ENCODE results near the gene TVP23C. TPM values are rescaled to one million over a fixed set of nuclear protein-coding genes. Genes with fewer than 3 reads are reported as not detected.
"Not testable (repeated sequence)": the region's sequence is repeated elsewhere in the genome, so short reads cannot be mapped to it uniquely, and the experiment has no call there.

Gene TVP23C
- total and polyA plus RNA-seq, 2 of the 8 experiments (the other 6 are each of a cell fraction or from before 2014, with no cell fraction given): 2.9 to 9.6 TPM

DNA sequence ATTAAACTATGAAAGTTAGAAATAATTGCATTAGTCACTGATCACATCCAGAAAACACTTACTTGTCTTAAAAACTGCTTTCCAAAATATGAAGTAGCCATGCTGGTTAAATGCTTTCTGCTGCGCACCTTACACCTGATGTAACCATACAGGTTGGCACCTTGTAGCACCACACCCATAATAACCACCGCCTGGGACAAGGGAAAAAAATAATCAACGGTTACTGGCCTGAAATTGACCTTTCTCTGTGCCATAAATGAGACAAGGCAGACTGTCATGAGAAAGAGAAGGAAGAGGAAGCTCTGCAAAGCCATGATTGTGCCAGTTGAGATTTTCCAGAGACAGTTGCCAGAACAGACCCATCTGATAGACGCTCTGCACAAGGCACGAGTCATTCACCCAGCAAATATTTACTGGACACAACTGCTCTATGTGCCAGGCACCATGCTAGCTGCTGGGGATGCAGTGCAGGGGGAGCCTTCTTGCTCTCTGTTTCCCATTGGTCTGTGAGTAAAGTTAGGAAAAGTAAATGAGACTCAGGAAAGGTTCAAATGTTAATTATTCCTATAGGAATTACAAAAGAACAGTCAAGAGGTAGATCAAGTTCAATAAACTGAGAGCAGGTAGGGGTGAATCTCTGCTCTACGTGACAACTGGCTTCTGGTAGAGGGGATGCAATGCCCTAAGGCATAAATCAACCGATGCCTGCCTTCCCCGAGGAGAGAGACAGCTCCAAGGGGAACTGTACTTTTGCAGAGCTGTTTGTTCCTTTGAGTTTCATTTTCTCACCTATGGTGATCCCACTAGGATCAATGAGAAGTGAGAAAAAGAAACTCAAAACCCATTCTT is 22.7 kb downstream of the TVP23C start:
- H4K20me1 ChIP-seq (replicated peaks in 1 of 2; ENCODE audit: control insufficient read depth in 1 of 2, insufficient read depth in 2 of 2, low read length in 2 of 2); H2BK20ac ChIP-seq (ENCODE audit: low read length); H3K4ac ChIP-seq (replicated peaks; ENCODE audit: insufficient read length, low read depth, low read length); POLR2A ChIA-PET (ENCODE audit: partially characterized antibody); H2BK15ac ChIP-seq (ENCODE audit: low read length); H4K91ac ChIP-seq (replicated peaks; ENCODE audit: insufficient read length, low read length); H3K79me1 ChIP-seq (ENCODE audit: low read depth, low read length); H3K27ac ChIP-seq (ENCODE audit: low read depth, low read length); H3K4me2 ChIP-seq (ENCODE audit: insufficient read depth in 1 of 2, low read depth in 2 of 2, low read length in 2 of 2); H3K9ac ChIP-seq (replicated peaks in 1 of 4; ENCODE audit: extremely low read depth in 1 of 4, low read depth in 3 of 4, low read length in 3 of 4); H2AFZ ChIP-seq (ENCODE audit: low read length); H2BK5ac ChIP-seq (ENCODE audit: low read depth, low read length); H3K27me3 ChIP-seq (replicated peaks in 1 of 4; ENCODE audit: control insufficient read depth in 3 of 4, extremely low read depth in 1 of 4, insufficient read depth in 3 of 4, low read length in 3 of 4); H3K23ac ChIP-seq (ENCODE audit: insufficient read length); H3K23me2 ChIP-seq (ENCODE audit: low read depth, low read length); DNase-seq (ENCODE audit: low read depth in 1 of 2, low spot score in 2 of 2); H4K8ac ChIP-seq (ENCODE audit: extremely low read depth, insufficient read depth, low read length); H3K9me3 ChIP-seq (ENCODE audit: insufficient read depth in 2 of 2, low read depth in 1 of 2, low read length in 1 of 2); H2BK120ac ChIP-seq (replicated peaks; ENCODE audit: low read depth, low read length); H3K79me2 ChIP-seq (ENCODE audit: control insufficient read depth in 1 of 2, insufficient read depth in 2 of 2, low read length in 2 of 2); H2BK12ac ChIP-seq (ENCODE audit: low read depth, low read length); H3K56ac ChIP-seq (replicated peaks; ENCODE audit: insufficient read length, low read depth, low read length); CTCF ChIA-PET (ENCODE audit: partially characterized antibody); H3K18ac ChIP-seq (ENCODE audit: extremely low read depth, low read length); H3K4me3 ChIP-seq (ENCODE audit: extremely low read depth in 1 of 4, insufficient read depth in 2 of 4, low read depth in 3 of 4, low read length in 4 of 4); H2AK5ac ChIP-seq (ENCODE audit: low read depth, low read length); H4K5ac ChIP-seq (ENCODE audit: insufficient read length, low read depth, low read length); H3K14ac ChIP-seq (ENCODE audit: insufficient read length); H3K4me1 ChIP-seq (replicated peaks in 1 of 4; ENCODE audit: control insufficient read depth in 3 of 4, insufficient read depth in 4 of 4, low read length in 3 of 4): not testable (repeated sequence)
- 79% methylated on average over 7 of the region's 8 CpGs; no CpG with 5 or more reads in 1 of the 2 experiments for WGBS, 2 experiments (ENCODE audit: extremely low coverage in 1 of 2, insufficient coverage in 1 of 2, insufficient read length in 1 of 2, insufficient replicate concordance in 2 of 2, low coverage in 1 of 2, low lambda C conversion rate in 2 of 2, missing lambda C conversion rate in 1 of 2)
- H3K36me3 ChIP-seq (ENCODE audit: control insufficient read depth in 2 of 4, insufficient read depth in 4 of 4, low read length in 3 of 4): peaks cover 0 to 12% (median 6%) of the 10 kb centered on the region in 4 experiments; a peak in 3 of 8 replicates
- FAIRE-seq: peak; percentile 92

DNA sequence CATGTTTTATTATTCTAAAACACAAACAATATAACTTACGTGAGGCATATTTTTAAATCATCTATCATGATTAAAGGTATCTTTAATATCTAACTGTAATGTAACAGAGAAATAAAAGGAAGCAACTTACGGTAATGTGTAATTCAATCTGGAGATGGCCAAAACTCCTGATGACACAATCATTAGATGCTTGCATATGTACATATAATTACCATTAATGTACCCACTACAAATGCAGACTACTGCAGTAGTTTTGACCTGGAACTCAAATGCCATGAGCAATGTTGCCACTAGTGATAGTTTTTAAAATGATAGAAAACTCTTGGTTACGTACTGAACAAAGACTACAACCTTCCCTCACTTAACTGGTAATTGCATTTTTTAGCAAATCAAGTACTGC is 30.2 kb downstream of the TVP23C start:
- H2AFZ ChIP-seq (ENCODE audit: low read length); H3K4me1 ChIP-seq (replicated peaks in 1 of 4; ENCODE audit: control insufficient read depth in 3 of 4, insufficient read depth in 4 of 4, low read length in 3 of 4); H3K79me1 ChIP-seq (ENCODE audit: low read depth, low read length); H3K79me2 ChIP-seq (ENCODE audit: control insufficient read depth in 1 of 2, insufficient read depth in 2 of 2, low read length in 2 of 2); H4K8ac ChIP-seq (ENCODE audit: extremely low read depth, insufficient read depth, low read length); H3K4me2 ChIP-seq (ENCODE audit: insufficient read depth in 1 of 2, low read depth in 2 of 2, low read length in 2 of 2); H3K4ac ChIP-seq (replicated peaks; ENCODE audit: insufficient read length, low read depth, low read length); H3K18ac ChIP-seq (ENCODE audit: extremely low read depth, low read length); H2BK120ac ChIP-seq (replicated peaks; ENCODE audit: low read depth, low read length); DNase-seq (ENCODE audit: low read depth in 1 of 2, low spot score in 2 of 2); H3K23me2 ChIP-seq (ENCODE audit: low read depth, low read length); CTCF ChIA-PET (ENCODE audit: partially characterized antibody); H3K27ac ChIP-seq (ENCODE audit: low read depth, low read length); H3K23ac ChIP-seq (ENCODE audit: insufficient read length); H3K14ac ChIP-seq (ENCODE audit: insufficient read length); H2BK20ac ChIP-seq (ENCODE audit: low read length); H2BK15ac ChIP-seq (ENCODE audit: low read length); H3K9me3 ChIP-seq (ENCODE audit: insufficient read depth in 2 of 2, low read depth in 1 of 2, low read length in 1 of 2); H3K56ac ChIP-seq (replicated peaks; ENCODE audit: insufficient read length, low read depth, low read length); POLR2A ChIA-PET (ENCODE audit: partially characterized antibody); H3K9ac ChIP-seq (replicated peaks in 1 of 4; ENCODE audit: extremely low read depth in 1 of 4, low read depth in 3 of 4, low read length in 3 of 4); H3K27me3 ChIP-seq (replicated peaks in 1 of 4; ENCODE audit: control insufficient read depth in 3 of 4, extremely low read depth in 1 of 4, insufficient read depth in 3 of 4, low read length in 3 of 4); H4K20me1 ChIP-seq (replicated peaks in 1 of 2; ENCODE audit: control insufficient read depth in 1 of 2, insufficient read depth in 2 of 2, low read length in 2 of 2); H3K4me3 ChIP-seq (ENCODE audit: extremely low read depth in 1 of 4, insufficient read depth in 2 of 4, low read depth in 3 of 4, low read length in 4 of 4); H2AK5ac ChIP-seq (ENCODE audit: low read depth, low read length); H4K91ac ChIP-seq (replicated peaks; ENCODE audit: insufficient read length, low read length); H4K5ac ChIP-seq (ENCODE audit: insufficient read length, low read depth, low read length); H2BK5ac ChIP-seq (ENCODE audit: low read depth, low read length); FAIRE-seq; H3K36me3 ChIP-seq (ENCODE audit: control insufficient read depth in 2 of 4, insufficient read depth in 4 of 4, low read length in 3 of 4); H2BK12ac ChIP-seq (ENCODE audit: low read depth, low read length): not testable (repeated sequence)
- 98% methylated on average over 3 of the region's 3 CpGs; no CpG with 5 or more reads in 1 of the 2 experiments for WGBS, 2 experiments (ENCODE audit: extremely low coverage in 1 of 2, insufficient coverage in 1 of 2, insufficient read length in 1 of 2, insufficient replicate concordance in 2 of 2, low coverage in 1 of 2, low lambda C conversion rate in 2 of 2, missing lambda C conversion rate in 1 of 2)
